Measurements from ENCODE around the gene ZKSCAN1.
"Not testable (repeated sequence)": the region's sequence is repeated elsewhere in the genome, so short reads cannot be mapped to it uniquely, and the experiment has no call there.

The ZKSCAN1 gene

GRCh38 chr7:100003711-100004661 lies 11.4 kb upstream of the ZKSCAN1 start:
- DNase-seq (ENCODE audit: low read depth): no peak

GRCh38 chr7:100007887-100008286 lies 7.5 kb upstream of the ZKSCAN1 start:
- DNase-seq (ENCODE audit: low read depth): no peak

- no peak for DNase-seq (ENCODE audit: low read depth)
Measured at GRCh38 chr7:100008525-100008924, 6.9 kb upstream of the ZKSCAN1 start.

GRCh38 chr7:100009952-100010351 lies 5.4 kb upstream of the ZKSCAN1 start:
- DNase-seq (ENCODE audit: low read depth): not testable (repeated sequence)

GRCh38 chr7:100010901-100011300 lies 4.5 kb upstream of the ZKSCAN1 start:
- DNase-seq (ENCODE audit: low read depth): no peak

GRCh38 chr7:100011516-100011915 lies 3.9 kb upstream of the ZKSCAN1 start:
- no peak for DNase-seq (ENCODE audit: low read depth)

- not testable (repeated sequence) for DNase-seq (ENCODE audit: low read depth)
Measured at GRCh38 chr7:100012385-100013327, 2.7 kb upstream of the ZKSCAN1 start.

GRCh38 chr7:100013328-100013676 lies 2.1 kb upstream of the ZKSCAN1 start:
- DNase-seq (ENCODE audit: low read depth): no peak

- no peak for DNase-seq (ENCODE audit: low read depth)
Measured at GRCh38 chr7:100016215-100016901, 962 bp downstream of the ZKSCAN1 start.

- DNase-seq (ENCODE audit: low read depth): no peak
Measured at GRCh38 chr7:100017300-100017699, 1.9 kb downstream of the ZKSCAN1 start.

- no peak for DNase-seq (ENCODE audit: low read depth)
Measured at GRCh38 chr7:100017875-100018274, 2.5 kb downstream of the ZKSCAN1 start.

- DNase-seq (ENCODE audit: low read depth): no peak
Measured at GRCh38 chr7:100019908-100020307, 4.5 kb downstream of the ZKSCAN1 start.

GRCh38 chr7:100021297-100021696 lies 5.9 kb downstream of the ZKSCAN1 start:
- DNase-seq (ENCODE audit: low read depth): no peak

- DNase-seq (ENCODE audit: low read depth): no peak
Measured at GRCh38 chr7:100022621-100023020, 7.2 kb downstream of the ZKSCAN1 start.

- no peak for DNase-seq (ENCODE audit: low read depth)
Measured at GRCh38 chr7:100023526-100023925, 8.1 kb downstream of the ZKSCAN1 start.

- no peak for DNase-seq (ENCODE audit: low read depth)
Measured at GRCh38 chr7:100024020-100024619, 8.7 kb downstream of the ZKSCAN1 start.

GRCh38 chr7:100027197-100027596 lies 11.8 kb downstream of the ZKSCAN1 start:
- DNase-seq (ENCODE audit: low read depth): no peak

GRCh38 chr7:100029596-100029995 lies 14.2 kb downstream of the ZKSCAN1 start:
- DNase-seq (ENCODE audit: low read depth): no peak

- DNase-seq (ENCODE audit: low read depth): no peak
Measured at GRCh38 chr7:100033526-100033925, 18.1 kb downstream of the ZKSCAN1 start.

GRCh38 chr7:100034871-100035510 lies 19.6 kb downstream of the ZKSCAN1 start:
- no peak for DNase-seq (ENCODE audit: low read depth)

GRCh38 chr7:100035876-100036275 lies 20.5 kb downstream of the ZKSCAN1 start:
- no peak for DNase-seq (ENCODE audit: low read depth)
